IPS-18c (cell line): Measurements from ENCODE around the gene CAPN14.

Experiments
- H3K4me3 ChIP-seq: 2 replicates; pipeline ENCODE4 v1.7.0; 2013; ENCODE audit warnings: low read depth, mild to moderate bottlenecking, low read length, moderate library complexity; ENCODE audit not compliant: insufficient read depth
- H3K9me3 ChIP-seq: one replicate; pipeline ENCODE4 v1.6.1; 2013; ENCODE audit warnings: mild to moderate bottlenecking, low read length, moderate library complexity; ENCODE audit not compliant: control insufficient read depth, insufficient read depth

The CAPN14 gene

GRCh38 chr2:31217465-31218200 is at the start of gene CAPN14:
CAPN14 (minus strand) TSS chr2:31217515; CDS start chr2:31205447, 12,068 bp downstream.
- Histone ChIP-seq H3K9me3 (no peaks in the 10 kb centered on the region), H3K4me3 (no peak within 1 kb of the TSS)

GRCh38 chr2:31266804-31267203 is 49.5 kb upstream of the CAPN14 start:
- Histone ChIP-seq H3K4me3 (no peak overlapping the region), H3K9me3 (no peaks in the 10 kb centered on the region)

- H3K9me3 ChIP-seq, result no peaks in the 10 kb centered on the region
- H3K4me3 ChIP-seq, result no peak overlapping the region
Measured at GRCh38 chr2:31265234-31265633, 47.9 kb upstream of the CAPN14 start.

GRCh38 chr2:31263636-31264190 is 46.4 kb upstream of the CAPN14 start:
- Histone ChIP-seq H3K4me3 (no peak overlapping the region), H3K9me3 (no peaks in the 10 kb centered on the region)

GRCh38 chr2:31260870-31261269 is 43.6 kb upstream of the CAPN14 start:
- Histone ChIP-seq H3K9me3 (no peaks in the 10 kb centered on the region), H3K4me3 (no peak overlapping the region)

- Histone ChIP-seq H3K9me3 (no peaks in the 10 kb centered on the region), H3K4me3 (no peak overlapping the region)
Measured at GRCh38 chr2:31259075-31259474, 41.8 kb upstream of the CAPN14 start.

- Histone ChIP-seq H3K9me3 (no peaks in the 10 kb centered on the region), H3K4me3 (no peak overlapping the region)
Measured at GRCh38 chr2:31258351-31258750, 41.0 kb upstream of the CAPN14 start.

GRCh38 chr2:31256611-31257382 is 39.5 kb upstream of the CAPN14 start:
- Histone ChIP-seq H3K9me3 (peaks cover 2% of the 10 kb centered on the region), H3K4me3 (no peak overlapping the region)

GRCh38 chr2:31255911-31256571 is 38.7 kb upstream of the CAPN14 start:
- peaks cover 2% of the 10 kb centered on the region for H3K9me3 ChIP-seq
- no peak overlapping the region for H3K4me3 ChIP-seq

- no peak overlapping the region for H3K4me3 ChIP-seq
Measured at GRCh38 chr2:31254237-31255203, 37.2 kb upstream of the CAPN14 start.

GRCh38 chr2:31253356-31254131 is 36.2 kb upstream of the CAPN14 start:
- H3K9me3 ChIP-seq, result peaks cover 2% of the 10 kb centered on the region
- H3K4me3 ChIP-seq, result no peak overlapping the region; the same call in 1 of the 2 replicates

More at GRCh38 chr2:31254237-31255203, 37.2 kb upstream of the CAPN14 start:
- peaks cover 2% of the 10 kb centered on the region for H3K9me3 ChIP-seq

GRCh38 chr2:31251851-31252250 is 34.5 kb upstream of the CAPN14 start:
- no peak overlapping the region for H3K4me3 ChIP-seq
- peaks cover 2% of the 10 kb centered on the region for H3K9me3 ChIP-seq

GRCh38 chr2:31251018-31251417 is 33.7 kb upstream of the CAPN14 start:
- H3K9me3 ChIP-seq, result peaks cover 2% of the 10 kb centered on the region

GRCh38 chr2:31249009-31249690 is 31.8 kb upstream of the CAPN14 start:
- Histone ChIP-seq H3K9me3 (peaks cover 2% of the 10 kb centered on the region), H3K4me3 (no peak overlapping the region)

More at GRCh38 chr2:31251018-31251417, 33.7 kb upstream of the CAPN14 start:
- no peak overlapping the region for H3K4me3 ChIP-seq

- peaks cover 2% of the 10 kb centered on the region for H3K9me3 ChIP-seq
Measured at GRCh38 chr2:31248139-31248538, 30.8 kb upstream of the CAPN14 start.

More at GRCh38 chr2:31248139-31248538, 30.8 kb upstream of the CAPN14 start:
- no peak overlapping the region for H3K4me3 ChIP-seq
